NCI-H774 (cell line): ENCODE measurements around the gene TYW1B.
"Not testable (repeated sequence)": the region's sequence is repeated elsewhere in the genome, so short reads cannot be mapped to it uniquely, and the experiment has no call there.

ENCODE experiments used
- DNase-seq: peaks from one replicate; lab custom pipeline; 2025; lab: John Stamatoyannopoulos, UW

Gene TYW1B

DNA sequence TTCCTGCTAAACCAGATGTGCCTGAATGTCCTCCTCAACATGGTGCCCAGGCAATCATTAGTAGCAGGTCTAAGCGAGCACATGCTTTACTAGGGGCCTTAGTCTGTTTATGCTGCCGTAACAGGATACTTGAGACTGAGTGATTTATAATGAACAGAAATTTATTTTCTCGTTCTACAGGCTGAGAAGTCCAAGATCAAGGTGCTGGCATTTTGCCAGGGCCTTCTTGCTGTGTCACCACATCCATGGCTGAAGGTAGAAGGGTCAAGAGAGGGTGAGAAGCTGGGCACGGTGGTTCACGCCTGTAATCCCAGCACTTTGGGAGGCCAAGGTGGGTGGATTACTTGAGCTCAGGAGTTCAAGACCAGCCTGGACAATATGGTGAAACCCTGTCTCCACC, 273.6 kb downstream of the TYW1B start:
- not testable (repeated sequence) for DNase-seq

DNA sequence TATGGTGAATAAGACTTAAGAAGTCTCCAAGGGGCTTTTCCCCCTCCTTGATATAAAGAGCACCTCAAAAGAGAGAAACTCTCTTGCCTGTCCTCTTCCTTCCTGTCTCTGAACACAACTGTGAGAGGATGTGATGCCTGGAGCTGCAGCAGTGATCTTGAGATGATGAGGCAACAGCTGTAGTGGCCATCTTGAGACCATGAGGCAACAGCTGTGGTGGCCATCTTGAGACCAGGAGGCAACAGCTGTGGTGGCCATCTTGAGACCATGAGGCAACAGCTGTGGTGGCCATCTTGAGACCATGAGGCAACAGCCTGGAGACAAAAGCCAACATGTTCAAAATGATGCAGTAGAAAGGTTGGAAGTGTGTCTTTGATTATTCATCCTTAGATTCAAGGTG, 277.5 kb downstream of the TYW1B start:
- not testable (repeated sequence) for DNase-seq

DNA sequence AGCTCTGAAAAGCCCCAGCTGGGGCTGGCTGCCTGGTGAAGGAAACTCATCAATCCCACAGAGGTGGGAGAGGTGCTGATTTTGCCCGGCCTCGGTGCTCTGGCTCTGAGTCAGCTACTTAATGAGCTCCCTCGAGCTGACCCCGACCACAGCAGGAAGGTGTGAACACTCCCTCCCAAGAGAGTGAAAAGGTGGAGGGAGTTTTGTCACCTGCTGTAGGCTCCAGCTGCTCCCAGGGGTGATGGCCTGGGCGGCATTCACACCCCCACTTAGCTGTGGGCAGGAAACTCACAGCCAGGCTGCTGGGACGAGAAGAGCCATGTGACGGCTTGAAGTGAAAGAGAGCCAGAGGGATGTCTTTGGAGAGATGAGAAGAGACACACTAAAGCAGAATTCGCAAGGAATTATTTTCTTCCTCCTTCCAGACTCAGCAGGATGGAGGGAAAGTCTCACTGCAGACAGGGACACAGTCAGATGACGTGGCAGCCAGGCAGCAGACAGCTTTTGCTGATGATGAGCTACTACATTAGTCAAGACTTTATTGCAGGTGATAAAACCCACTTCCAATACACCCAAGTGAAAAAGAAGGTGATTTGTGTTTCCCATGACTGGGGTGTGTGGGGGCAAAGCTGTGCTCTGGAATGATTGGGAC, 281.3 kb downstream of the TYW1B start:
- DNase-seq = not testable (repeated sequence)

DNA sequence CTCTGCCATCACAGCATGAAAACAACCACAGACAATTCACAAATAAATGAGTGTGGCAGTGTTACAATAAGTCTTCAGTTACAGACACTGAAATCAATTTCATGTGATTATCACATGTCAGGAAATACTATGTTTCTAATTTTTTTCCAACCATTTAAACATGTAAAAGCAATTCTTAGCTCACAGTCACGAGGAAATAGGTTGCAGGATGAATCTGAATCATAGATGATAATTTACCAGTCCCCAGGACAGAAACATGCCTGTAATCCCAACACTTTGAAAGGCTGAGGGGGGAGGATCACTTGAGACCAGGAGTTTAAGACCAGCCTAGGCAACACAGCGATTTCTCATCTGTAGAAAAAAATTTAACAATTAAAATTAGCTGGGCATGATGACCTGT, 283.5 kb downstream of the TYW1B start:
- DNase-seq = not testable (repeated sequence)

DNA sequence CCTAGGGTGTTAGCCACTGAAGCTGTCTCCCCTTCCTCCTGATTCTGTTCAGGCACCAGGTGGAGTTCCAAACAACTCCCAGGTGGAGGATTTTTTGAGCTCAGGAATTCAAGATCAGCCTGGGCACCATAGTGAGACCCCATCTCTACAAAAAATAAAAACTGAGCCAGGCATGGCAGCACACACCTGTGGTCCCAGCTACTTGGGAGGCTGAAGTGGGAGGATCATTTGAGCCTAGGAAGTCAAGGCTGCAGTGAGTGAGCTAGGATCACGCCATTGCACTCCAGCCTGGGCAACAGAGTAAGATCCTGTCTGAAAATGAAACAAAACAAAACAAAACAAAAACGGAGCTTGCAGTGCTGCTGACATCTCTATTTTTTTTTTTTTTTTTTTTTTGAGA, 287.1 kb downstream of the TYW1B start:
- DNase-seq = no peak

DNA sequence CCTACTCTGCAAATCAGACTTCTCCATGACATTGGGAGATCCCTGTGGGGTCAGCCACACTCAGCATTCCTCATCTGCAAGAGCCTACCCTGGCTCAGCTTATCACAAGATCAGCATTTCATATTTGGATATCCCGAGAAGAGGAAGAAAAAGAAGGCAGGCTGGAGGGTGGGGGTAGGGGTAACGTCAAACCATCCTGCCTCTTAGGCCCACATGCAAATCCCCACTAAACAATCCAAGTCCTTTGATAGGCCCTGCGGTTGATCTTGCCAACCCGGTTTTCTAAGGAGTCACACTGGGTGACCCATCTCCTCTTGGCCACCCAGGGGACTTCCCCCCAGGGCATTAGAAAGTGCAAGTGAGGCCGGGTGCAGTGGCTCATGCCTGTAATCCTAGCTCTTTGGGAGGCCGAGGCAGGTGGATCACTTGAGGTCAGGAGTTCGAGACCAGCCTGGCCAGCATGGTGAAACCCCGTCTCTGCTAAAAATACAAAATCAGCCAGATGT, 287.8 kb downstream of the TYW1B start:
- no peak for DNase-seq

DNA sequence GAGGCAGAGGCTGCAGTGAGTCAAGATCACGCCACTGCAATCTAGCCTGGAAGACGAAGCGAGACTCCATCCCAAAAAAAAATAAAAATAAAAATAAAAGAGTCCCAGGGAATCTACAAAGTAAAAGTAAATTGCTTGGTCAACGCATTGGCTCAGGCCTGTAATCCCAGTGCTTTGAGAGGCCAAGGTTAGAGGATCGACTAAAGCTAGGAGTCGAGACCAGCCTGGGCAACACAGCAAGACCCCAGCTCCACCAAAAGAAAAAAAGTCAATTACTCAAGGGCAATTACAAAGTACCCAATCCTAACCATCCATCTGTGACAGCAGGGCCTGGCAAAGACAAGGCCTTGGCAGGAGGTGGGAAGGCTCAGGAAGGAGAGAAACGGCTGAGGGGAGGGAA, 288.3 kb downstream of the TYW1B start:
- DNase-seq = no peak

DNA sequence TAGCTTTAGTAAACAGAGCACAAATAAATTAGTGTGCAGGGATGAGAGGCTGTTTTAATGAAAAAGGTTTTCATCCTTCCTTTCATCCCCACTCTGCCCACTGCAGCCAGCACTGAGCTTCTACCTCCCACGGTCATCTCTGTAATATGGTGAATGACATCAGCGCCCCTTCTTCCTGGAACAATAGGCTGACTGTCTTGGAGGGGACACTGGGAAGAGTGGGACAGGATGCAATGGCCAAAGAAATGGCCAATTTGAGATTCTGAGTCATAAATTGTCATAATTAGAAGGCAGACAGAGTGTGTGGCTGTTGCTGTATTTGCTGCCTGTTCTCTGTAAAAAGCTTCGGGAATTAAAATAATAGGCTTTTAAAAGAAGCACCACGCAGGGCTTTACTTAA, 289.1 kb downstream of the TYW1B start:
- DNase-seq = no peak

DNA sequence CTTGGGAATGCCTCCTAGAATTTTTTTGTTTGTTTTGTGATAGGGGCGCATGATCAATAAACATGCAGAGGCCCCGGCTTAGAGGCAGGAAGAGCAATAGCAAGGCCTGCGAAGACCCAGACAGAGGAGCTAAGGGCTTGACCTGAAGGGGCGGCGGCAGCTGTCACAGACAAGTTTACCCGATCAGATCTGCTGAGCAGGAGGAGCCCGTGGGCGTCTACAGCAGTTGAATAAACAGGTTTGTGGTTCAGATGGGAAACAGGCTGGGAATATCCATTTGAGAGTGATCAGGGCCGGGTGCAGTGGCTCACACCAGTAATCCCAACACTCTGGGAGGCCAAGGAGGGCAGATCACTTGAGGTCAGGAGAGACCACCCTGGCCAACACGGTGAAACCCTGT, 289.9 kb downstream of the TYW1B start:
- no peak for DNase-seq

DNA sequence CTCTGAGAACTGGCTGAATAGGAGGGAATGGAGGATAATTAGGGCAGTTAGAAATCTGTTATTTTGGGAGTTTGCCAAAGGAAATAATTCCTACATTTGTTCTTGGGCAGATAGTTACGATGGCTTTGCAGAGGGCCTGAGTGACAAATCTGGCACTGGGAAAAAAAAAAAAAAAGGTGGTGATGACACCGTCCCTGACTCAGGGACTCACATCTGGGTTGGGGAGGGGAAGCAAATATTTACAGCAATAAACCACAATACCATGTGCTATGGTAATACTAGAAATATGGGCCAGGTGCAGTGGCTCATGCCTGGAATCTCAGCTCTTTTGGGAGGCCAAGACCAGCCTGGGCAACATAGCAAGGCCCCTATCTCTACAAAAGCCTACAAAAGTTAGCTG, 292.0 kb downstream of the TYW1B start:
- DNase-seq = not testable (repeated sequence)

DNA sequence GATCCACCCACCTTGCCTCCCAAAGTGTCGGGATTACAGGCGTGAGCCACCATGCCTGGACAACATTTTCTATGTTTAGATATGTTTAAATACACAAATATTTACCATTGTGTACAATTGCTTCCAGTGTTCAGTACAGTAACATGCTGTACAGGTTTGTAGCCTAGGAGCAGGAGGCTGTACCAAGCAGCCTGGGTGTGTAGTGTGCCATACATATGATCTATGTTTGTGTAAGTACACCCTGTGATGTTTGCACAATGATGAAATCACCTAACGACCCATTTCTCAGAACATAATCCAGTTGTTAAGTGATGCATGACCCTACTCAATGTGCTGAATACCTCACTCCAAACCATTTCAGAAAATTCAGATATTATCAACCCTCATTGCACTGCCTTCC, 297.0 kb downstream of the TYW1B start:
- not testable (repeated sequence) for DNase-seq
